Coronary artery (tissue), 2 donors: ENCODE results near the gene CYP27B1.

Experiments used
- DNase-seq: peaks from one replicate; pipeline ENCODE4 v3.0.0-alpha.2; 2017; ENCODE audit warnings: low spot score
- H3K27ac ChIP-seq, 2 donors: fragments of 200-600 bp; sonication (generic); one replicate each; pipeline ENCODE4 v1.5.1; 2016 to 2019
- H3K4me3 ChIP-seq: fragments of 200-600 bp; sonication (generic); 2 replicates; pipeline ENCODE4 v1.5.1; 2016; ENCODE audit warnings: mild to moderate bottlenecking, moderate library complexity
- TF ChIP-seq, protein P1 (sequence below): fragments of 200-600 bp; sonication (generic); IDR thresholded peaks from one replicate; pipeline ENCODE4 v1.5.1; 2019; ENCODE audit warnings: antibody characterized with exemption

The CYP27B1 gene

DNA sequence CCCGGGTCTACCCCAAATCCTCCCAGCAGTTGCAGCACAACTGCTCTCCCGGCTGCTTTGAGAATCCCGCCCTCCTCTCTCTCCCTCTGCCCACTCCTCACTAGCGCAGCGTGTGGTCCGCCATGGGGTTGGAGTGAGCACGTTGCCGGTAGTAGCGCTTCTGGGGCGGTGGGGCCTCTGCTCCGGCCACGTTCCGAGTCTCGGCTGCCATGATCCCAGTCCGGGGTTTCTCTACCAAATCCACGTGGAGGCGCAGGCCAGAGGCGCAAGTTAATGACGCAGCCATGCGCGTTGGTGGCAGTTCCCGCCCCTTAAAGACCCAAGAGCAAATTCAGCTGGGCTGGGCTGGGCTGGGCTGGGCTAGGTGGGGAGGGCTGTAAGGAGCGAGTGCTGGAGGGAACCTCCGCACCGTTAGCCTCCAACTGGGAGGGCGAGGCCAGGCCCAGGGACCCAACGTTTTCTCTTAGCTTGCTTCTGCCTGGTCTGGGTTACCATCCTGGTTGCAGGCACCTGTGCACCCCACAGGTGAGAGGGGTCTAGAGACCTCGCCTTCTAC lies 5.1 kb upstream of the CYP27B1 start, which contains the start of gene METTL1:
METTL1 (minus strand) TSS at position 233 of the 556 bp plus-strand sequence; CDS start at position 211, 22 bp downstream.
- TF ChIP-seq, protein P1, sequence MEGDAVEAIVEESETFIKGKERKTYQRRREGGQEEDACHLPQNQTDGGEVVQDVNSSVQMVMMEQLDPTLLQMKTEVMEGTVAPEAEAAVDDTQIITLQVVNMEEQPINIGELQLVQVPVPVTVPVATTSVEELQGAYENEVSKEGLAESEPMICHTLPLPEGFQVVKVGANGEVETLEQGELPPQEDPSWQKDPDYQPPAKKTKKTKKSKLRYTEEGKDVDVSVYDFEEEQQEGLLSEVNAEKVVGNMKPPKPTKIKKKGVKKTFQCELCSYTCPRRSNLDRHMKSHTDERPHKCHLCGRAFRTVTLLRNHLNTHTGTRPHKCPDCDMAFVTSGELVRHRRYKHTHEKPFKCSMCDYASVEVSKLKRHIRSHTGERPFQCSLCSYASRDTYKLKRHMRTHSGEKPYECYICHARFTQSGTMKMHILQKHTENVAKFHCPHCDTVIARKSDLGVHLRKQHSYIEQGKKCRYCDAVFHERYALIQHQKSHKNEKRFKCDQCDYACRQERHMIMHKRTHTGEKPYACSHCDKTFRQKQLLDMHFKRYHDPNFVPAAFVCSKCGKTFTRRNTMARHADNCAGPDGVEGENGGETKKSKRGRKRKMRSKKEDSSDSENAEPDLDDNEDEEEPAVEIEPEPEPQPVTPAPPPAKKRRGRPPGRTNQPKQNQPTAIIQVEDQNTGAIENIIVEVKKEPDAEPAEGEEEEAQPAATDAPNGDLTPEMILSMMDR = no peak
- peak within 1 kb of the TSS; percentile 93 for H3K4me3 ChIP-seq
- DNase-seq = peak; percentile 97
- H3K27ac ChIP-seq = peak within 1 kb of the TSS; percentile 46 to 99

DNA sequence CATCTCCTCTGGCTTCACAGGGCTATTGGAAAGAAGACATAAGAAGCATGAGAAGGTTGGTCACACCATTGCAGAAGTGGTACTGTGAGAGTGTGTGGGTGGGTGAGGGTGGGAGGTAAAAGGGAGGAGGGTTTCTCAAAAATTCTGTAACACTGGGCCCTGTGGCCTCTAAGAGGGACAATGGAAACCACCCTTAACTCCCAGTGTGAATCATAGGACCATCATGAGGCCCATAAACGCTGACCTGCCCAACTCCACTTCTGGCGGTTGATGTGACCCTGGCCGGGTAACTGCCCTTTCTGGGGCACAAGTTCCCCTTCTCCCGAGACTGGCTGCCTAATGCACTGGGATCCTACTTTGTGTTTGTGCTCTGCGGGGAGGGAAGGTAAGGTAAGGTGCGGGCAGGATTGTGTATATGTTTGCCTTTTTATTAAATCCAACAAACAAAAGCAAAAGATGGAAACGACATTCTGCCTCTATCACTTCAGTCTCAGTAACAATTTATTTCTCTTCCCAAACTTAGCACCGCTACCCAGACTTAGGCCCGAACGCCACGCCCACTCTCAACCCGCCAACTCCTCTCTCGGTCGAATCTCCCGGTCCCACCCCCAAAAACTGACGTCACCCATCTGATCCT lies 4.5 kb upstream of the CYP27B1 start:
- H3K4me3 ChIP-seq = peak overlapping the region; percentile 93
- DNase-seq = peak; percentile 91
- H3K27ac ChIP-seq = peak overlapping the region; percentile 46 to 99
- TF ChIP-seq, protein P1 = no peak

DNA sequence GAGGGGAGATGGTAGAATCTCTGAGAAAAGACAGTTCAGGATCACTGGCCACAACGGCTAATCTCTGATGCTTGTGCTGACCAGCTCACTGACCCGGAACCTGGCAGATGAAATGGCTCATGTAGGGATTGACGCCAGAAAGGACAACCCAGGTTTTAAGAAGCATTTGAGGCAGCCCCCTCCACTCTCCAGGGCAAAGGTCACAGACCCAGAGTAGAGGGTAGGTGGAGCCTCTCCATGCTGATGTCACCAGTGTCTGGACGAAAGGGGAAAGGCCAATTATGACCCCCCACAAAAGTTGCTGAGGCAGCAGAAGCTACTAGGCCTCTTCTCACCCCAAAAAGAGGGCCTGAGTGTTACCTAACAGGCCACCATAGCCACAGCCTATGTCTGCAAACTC lies 3.9 kb upstream of the CYP27B1 start:
- TF ChIP-seq, protein P1 = no peak
- no peak overlapping the region for H3K27ac ChIP-seq

DNA sequence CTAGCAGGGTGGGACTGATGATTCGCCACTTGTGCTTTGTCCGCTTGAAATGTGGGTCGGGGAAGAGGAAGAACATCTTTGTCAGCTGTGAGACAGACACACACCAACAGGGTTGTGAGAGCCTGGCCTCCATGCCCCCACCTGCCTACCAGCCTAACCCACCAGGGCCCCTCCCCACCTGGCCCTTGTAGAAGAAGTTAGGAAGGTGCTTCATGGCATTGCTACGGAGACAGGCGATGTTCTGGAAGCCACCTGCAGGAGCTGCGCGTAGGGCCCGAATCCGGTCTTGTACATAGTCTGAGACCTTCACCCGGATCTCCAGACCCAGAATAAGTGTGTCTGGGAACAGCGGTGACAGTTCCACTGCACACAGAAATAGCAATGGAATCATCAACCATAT lies 2.7 kb upstream of the CYP27B1 start:
- no peak overlapping the region for H3K4me3 ChIP-seq
- no peak overlapping the region for H3K27ac ChIP-seq
- TF ChIP-seq, protein P1 = no peak
- no peak for DNase-seq

More for the DNA sequence above, 3.9 kb upstream of the CYP27B1 start:
- H3K4me3 ChIP-seq = no peak overlapping the region
- DNase-seq = no peak

DNA sequence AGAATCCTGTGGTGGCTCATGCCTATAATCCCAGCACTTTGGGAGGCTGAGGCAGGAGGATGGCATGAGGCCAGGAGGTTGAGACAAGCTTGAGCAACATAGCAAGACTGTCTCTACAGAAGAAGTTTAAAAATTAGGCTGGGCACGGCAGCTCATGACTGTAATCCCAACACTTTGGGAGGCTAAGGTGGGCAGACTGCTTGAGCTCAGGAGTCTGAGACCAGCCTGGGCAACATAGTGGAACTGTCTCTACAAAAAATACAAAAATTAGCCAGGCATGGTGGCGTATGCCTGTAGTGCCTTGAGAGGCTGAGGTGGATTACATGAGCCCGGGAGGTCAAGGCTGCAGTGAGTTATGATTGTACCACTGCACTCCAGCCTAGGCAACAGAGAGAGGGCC lies 998 bp upstream of the CYP27B1 start:
- TF ChIP-seq, protein P1 = no peak
- no peak for DNase-seq
- Histone ChIP-seq H3K27ac (no peak overlapping the region), H3K4me3 (no peak overlapping the region)

DNA sequence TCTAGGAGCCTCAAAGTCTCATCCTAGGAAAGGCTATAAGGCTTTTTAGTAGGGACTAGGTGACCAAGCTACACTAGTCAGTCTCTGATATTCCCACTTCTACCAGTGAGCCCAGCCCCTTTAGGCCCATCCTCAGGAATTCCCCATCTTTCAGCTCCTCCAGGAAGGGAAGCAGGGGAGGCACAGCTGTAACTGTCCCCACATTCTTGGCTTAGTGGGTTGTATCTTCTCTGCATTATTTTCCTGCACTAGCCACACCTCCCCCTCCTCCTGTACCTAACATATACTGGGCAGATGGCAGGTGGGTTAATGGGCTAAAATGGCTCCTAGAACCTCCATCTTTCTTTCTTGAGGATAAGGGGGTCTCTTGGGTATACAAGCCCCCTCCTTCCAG lies 424 bp upstream of the CYP27B1 start:
- H3K4me3 ChIP-seq = peak overlapping the region; percentile 69
- DNase-seq = no peak
- H3K27ac ChIP-seq = no peak overlapping the region
- TF ChIP-seq, protein P1 = no peak
